HG03097 (cell line): Measurements from ENCODE around the gene ARHGEF26.

Source experiments
- ATAC-seq: cut with Tn5 transposase; IDR thresholded peaks from one replicate; pipeline ENCODE4 v1.9.1; 2021; ENCODE audit not compliant: unreplicated experiment, low FRiP score

Gene ARHGEF26

DNA sequence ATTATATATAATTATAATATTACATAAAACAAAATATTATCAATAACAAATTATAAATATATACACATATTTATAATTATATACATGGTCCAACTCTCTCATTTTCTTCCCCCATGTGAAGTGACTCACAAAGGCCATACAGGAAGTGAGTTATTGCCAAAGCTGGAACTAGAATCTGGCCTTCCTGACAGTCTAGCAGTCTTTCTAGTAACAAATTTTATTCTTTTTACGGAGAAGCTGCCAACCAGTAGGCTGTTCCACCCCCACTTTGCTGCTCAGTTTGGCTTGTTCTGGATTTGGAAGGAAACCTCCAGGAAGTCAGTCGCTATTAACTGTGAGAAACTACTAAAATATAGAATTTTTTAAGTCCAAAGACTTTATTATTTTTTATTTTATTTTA lies 123.5 kb downstream of the ARHGEF26 start:
- no peak for ATAC-seq

- no peak for ATAC-seq
These were observed 126.7 kb downstream of the ARHGEF26 start for GRCh38 chr3:154247806-154248415.

DNA sequence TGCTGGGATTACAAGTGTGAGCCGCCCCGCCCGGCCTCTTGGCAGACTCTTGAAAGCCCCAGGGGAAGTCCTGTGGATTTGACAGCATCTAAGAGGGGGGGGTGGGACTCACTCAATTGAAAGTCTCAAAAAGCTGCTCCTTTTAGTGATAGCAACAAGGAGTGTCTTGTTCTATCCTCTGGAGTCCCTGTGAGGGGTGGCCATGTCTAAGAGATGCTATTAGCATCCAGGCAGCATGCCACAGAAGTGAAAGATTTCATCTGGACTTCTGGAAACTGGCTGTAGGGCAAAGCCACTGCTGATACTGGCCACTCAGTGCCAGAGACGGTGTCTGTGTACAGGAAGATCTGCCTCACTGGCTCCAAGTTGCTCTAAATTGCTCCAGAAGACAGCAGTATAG lies 129.1 kb downstream of the ARHGEF26 start:
- no peak for ATAC-seq

DNA sequence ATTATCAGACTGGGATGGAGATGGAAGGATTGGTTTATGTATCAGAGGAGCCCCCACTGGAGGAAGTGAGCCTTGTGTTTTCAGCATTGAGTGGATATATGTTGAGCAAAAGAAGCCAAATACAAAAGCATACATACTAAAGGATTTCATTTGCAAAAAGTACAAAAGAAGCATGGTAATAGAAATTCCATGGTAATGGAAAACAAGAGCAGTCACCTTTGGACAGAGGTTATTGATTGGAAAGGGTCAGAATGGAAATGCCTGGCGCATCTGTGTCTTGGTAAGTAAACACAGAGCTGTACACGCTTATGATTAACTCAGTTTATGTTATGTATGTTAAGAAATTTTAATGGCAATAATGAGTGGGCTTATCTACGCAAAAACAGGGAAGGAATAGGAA lies 130.4 kb downstream of the ARHGEF26 start:
- no peak for ATAC-seq

GRCh38 chr3:154252759-154253638 lies 131.8 kb downstream of the ARHGEF26 start:
- peak; percentile 92 for ATAC-seq

GRCh38 chr3:154254527-154254926 lies 133.3 kb downstream of the ARHGEF26 start:
- no peak for ATAC-seq

DNA sequence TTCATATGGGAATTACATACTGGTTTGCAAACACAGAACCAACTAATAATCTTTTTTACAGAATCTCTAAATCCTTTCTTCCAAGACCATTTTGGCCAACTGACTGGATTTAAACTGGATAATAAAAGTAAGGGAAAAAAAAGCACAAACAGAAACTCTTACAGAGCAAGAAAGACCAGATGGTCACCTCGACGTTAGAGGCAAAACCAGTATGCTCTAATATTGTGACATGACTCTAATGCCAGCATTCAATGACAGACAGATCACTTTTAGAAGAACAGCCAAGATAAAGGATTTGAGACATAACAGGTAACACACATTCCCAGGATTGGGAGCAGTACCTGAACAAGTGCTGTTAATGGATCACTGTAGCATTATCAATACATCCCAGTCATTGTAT lies 152.2 kb downstream of the ARHGEF26 start:
- no peak for ATAC-seq

DNA sequence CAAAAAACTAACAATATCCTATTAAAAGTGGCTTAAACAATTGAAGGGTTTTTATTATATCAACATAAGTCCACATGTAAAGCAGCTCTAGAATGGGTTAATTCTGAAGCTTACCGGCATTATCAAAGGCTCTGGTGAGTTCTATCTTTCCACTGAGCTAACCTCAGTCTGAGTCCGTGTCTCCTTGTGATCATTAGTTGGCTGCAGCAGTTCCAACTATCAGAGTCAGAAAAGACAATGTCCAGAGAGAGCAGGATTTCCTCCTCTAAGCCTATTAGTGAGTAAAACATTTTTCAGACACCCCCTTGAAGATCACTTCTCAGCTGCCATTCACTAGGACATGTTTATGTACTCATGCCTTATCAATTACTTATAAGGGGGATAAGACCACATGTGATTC lies 153.2 kb downstream of the ARHGEF26 start:
- ATAC-seq: no peak

GRCh38 chr3:154275292-154275691 lies 154.1 kb downstream of the ARHGEF26 start:
- no peak for ATAC-seq

GRCh38 chr3:154275965-154276364 lies 154.8 kb downstream of the ARHGEF26 start:
- no peak for ATAC-seq

- ATAC-seq: no peak
These were observed 159.0 kb downstream of the ARHGEF26 start for GRCh38 chr3:154280161-154280560.

- ATAC-seq: no peak
These were observed 164.0 kb downstream of the ARHGEF26 start for GRCh38 chr3:154285221-154285620.

DNA sequence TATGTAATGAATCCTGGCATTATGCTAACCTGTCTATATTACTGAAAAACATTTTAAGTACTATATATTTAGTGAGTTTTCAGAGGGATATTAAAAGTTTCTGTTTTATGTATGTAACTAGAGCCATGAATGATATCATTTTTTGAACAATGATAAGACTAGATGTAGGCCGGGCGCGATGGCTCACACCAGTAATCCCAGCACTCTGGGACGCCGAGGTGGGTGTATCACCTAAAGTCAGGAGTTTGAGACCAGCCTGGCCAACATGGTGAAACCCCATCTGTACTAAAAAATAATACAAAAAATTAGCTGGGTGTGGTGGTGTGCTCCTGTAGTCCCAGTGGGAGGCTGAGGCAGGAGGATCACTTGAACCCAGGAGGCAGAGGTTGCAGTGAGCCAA lies 169.0 kb downstream of the ARHGEF26 start:
- no peak for ATAC-seq

- no peak for ATAC-seq
These were observed 172.8 kb downstream of the ARHGEF26 start for GRCh38 chr3:154294016-154294415.

GRCh38 chr3:154301561-154301960 lies 180.4 kb downstream of the ARHGEF26 start:
- no peak for ATAC-seq

DNA sequence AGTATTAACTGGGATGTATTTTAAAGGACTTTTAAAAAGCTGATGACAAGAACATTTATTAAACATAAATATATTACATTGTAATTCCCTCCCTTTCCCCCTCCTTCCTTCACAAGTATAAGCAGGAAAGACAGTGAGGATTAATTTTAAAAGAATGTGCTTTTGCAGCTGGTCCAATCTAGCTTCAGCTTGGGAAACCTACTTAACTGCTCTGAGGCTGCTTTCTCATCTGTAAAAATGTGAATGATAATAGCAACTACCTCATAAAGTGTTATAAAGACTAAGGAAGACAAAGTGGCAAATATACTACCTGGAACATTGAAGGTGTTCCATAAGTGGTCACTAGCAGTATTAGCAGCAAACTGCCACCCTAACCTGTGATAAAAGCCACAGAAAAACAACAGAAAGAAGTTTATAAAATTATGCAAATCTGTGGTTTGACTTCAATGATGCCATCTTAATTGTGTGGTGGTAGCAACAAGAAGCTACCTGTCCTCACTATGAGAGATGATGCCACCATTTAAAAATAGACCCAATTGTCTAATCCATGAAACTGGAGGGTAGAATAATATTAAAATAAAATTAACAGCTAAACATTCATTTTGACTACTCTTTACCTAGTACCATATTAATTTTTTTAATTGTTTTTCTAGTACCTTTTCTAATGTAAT lies 183.1 kb downstream of the ARHGEF26 start:
- no peak for ATAC-seq

DNA sequence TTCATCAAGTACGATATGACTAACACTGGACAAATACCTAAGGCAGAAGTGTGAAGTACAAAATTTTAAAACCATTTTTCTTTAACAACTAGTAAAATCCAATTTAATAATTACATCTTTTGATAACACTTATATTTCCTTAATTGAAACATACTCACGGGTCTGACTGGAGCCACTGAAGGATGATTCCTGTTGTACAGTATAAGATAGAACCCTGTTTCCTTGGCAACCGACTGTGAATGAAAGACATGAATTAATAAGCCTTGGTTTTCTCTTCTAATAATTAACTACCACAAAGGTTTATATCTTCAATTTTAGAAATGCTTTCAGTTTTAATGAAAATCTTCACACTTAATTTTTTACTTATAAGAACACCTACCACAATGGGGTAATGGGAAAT lies 183.7 kb downstream of the ARHGEF26 start:
- ATAC-seq: peak; percentile 53

DNA sequence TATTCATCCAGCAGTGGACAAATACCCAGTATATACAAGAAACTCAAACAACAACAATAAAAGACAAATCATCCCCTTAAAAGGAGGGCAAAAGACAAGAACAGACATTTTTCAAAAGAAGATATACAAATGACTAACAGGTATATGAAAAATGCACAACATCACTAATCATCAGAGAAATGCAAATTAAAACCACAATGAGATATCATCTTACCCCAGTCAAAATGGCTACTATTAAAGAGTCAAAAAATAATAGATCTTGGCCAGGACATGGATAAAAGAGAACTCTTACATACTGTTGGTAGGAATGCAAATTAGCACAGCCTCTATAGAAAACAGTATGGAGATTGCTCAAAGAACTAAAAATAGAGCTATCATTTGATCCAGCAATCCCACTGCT lies 186.2 kb downstream of the ARHGEF26 start:
- ATAC-seq: no peak
